SK-N-SH (cell line): Measurements from ENCODE around the gene CLEC10A. TPM values are rescaled to one million over a fixed set of nuclear protein-coding genes. Genes with fewer than 3 reads are reported as not detected.

Experiments
- CTCF ChIA-PET: fragments of 300-600, 350-600 bp; formaldehyde crosslinking; extraction: SDS; loops from one replicate; lab custom pipeline; 2021; lab: Yijun Ruan, JAX
- POLR2A ChIA-PET: fragments of 350-600 bp; sonication (Branson Sonifier 250); formaldehyde crosslinking; extraction: SDS; loops from one replicate; lab custom pipeline; 2020; ENCODE audit warnings: antibody characterized with exemption, inconsistent platforms; lab: Yijun Ruan, JAX
- DNase-seq: peaks from one replicate; pipeline ENCODE4 v3.0.0; 2012
- H2AFZ ChIP-seq: fragments of 200-600 bp; sonication (generic); 2 replicates; pipeline ENCODE4 v1.8.1; 2016; ENCODE audit warnings: antibody characterized with exemption, mild to moderate bottlenecking, low read depth
- H3F3A ChIP-seq: fragments of 200-600 bp; sonication (generic); replicated peaks from 2 replicates; pipeline ENCODE3; 2016; ENCODE audit warnings: antibody characterized with exemption, mild to moderate bottlenecking; ENCODE audit not compliant: insufficient read depth
- H3K27ac ChIP-seq, 2 experiments: fragments of 200-500 bp in 1 of 2; fragments of 200-600 bp in 1 of 2; sonication (Bioruptor generic) in 1 of 2; sonication (generic), shearing (Covaris generic) in 1 of 2; 2 replicates each; pipeline versions ENCODE4 v1.5.1 to v1.6.1; 2014 to 2016; ENCODE audit warnings: low read depth in 2 of 2, inconsistent platforms in 1 of 2, low read length in 1 of 2, mild to moderate bottlenecking in 1 of 2, mixed read lengths in 1 of 2
- H3K27me3 ChIP-seq: fragments of 200-600 bp; sonication (generic), shearing (Covaris generic); 2 replicates; pipeline ENCODE4 v1.6.1; 2016; ENCODE audit warnings: mixed run types; ENCODE audit not compliant: insufficient read depth
- H3K36me3 ChIP-seq, 2 experiments: fragments of 200-500 bp in 1 of 2; fragments of 200-600 bp in 1 of 2; sonication (Bioruptor generic) in 1 of 2; sonication (generic) in 1 of 2; replicated peaks in 1 of 2; 2 replicates each; pipeline versions ENCODE3 to v1.5.1; 2014 to 2016; ENCODE audit warnings: low read length in 1 of 2, mild to moderate bottlenecking in 1 of 2; ENCODE audit not compliant: insufficient read depth in 2 of 2, control insufficient read depth in 1 of 2
- H3K4me1 ChIP-seq, 2 experiments: fragments of 200-500 bp in 1 of 2; fragments of 200-600 bp in 1 of 2; sonication (Bioruptor generic) in 1 of 2; sonication (generic), shearing (Covaris generic) in 1 of 2; 2 replicates each; pipeline versions ENCODE4 v1.5.1 to v1.6.1; 2014 to 2016; ENCODE audit warnings: low read depth in 1 of 2, low read length in 1 of 2, mixed run types in 1 of 2; ENCODE audit not compliant: insufficient read depth in 2 of 2, control insufficient read depth in 1 of 2
- H3K4me2 ChIP-seq: fragments of 200-600 bp; sonication (generic), shearing (Covaris generic); 2 replicates; pipeline ENCODE4 v1.6.1; 2017; ENCODE audit warnings: mixed run types
- H3K4me3 ChIP-seq, 2 experiments: fragments of 200-500 bp in 1 of 2; fragments of 200-600 bp in 1 of 2; sonication (Bioruptor generic) in 1 of 2; sonication (generic), shearing (Covaris generic) in 1 of 2; 2 replicates each; pipeline versions ENCODE4 v1.5.1 to v1.8.1; 2014 to 2016; ENCODE audit warnings: low read depth in 2 of 2, inconsistent platforms in 1 of 2, low read length in 1 of 2, mild to moderate bottlenecking in 1 of 2, mixed read lengths in 1 of 2, moderate library complexity in 1 of 2
- H3K79me2 ChIP-seq: fragments of 200-600 bp; sonication (generic); 2 replicates; pipeline ENCODE4 v1.8.1; 2017; ENCODE audit warnings: mild to moderate bottlenecking; ENCODE audit not compliant: insufficient read depth
- H3K9ac ChIP-seq: fragments of 200-600 bp; sonication (generic); 2 replicates; pipeline ENCODE4 v1.6.1; 2017; ENCODE audit warnings: mixed run types
- H3K9me2 ChIP-seq: fragments of 200-600 bp; sonication (generic); 2 replicates; pipeline ENCODE4 v1.6.1; 2017; ENCODE audit warnings: mixed run types
- H3K9me3 ChIP-seq: fragments of 200-600 bp; sonication (generic); 2 replicates; pipeline ENCODE4 v1.6.1; 2017; ENCODE audit warnings: mixed run types, mild to moderate bottlenecking, moderate library complexity
- H4K20me1 ChIP-seq: fragments of 200-600 bp; sonication (generic); 2 replicates; pipeline ENCODE4 v1.6.1; 2017; ENCODE audit warnings: mild to moderate bottlenecking, mixed run types; ENCODE audit not compliant: insufficient read depth
- EP300 ChIP-seq, 2 experiments: IDR thresholded peaks; 2 replicates each; pipeline versions ENCODE4 v1.4.0 to v1.6.1; 2012; ENCODE audit warnings: borderline replicate concordance in 1 of 2, low read depth in 1 of 2, low read length in 1 of 2
- FOXJ3 ChIP-seq: sonication (generic); formaldehyde crosslinking; IDR thresholded peaks from 2 replicates; pipeline ENCODE4 v1.5.1; 2020; ENCODE audit warnings: mild to moderate bottlenecking, missing genetic modification reagents
- FOXM1 ChIP-seq: IDR thresholded peaks from 2 replicates; pipeline ENCODE4 v1.4.0; 2012; ENCODE audit warnings: low read depth, mild to moderate bottlenecking
- GABPA ChIP-seq: IDR thresholded peaks from 2 replicates; pipeline ENCODE4 v1.4.0; 2012; ENCODE audit warnings: low read depth, mild to moderate bottlenecking
- JUND ChIP-seq: IDR thresholded peaks from 2 replicates; pipeline ENCODE4 v1.4.0; 2012
- MXI1 ChIP-seq: IDR thresholded peaks from 2 replicates; pipeline ENCODE4 v1.6.1; 2012; ENCODE audit warnings: mild to moderate bottlenecking, low read depth, low read length, improper control_type of control experiment
- NFIC ChIP-seq: IDR thresholded peaks from 2 replicates; pipeline ENCODE4 v1.4.0; 2012; ENCODE audit warnings: borderline replicate concordance
- NRF1 ChIP-seq: IDR thresholded peaks from 2 replicates; pipeline ENCODE4 v1.6.1; 2012; ENCODE audit warnings: low read depth, mild to moderate bottlenecking, low read length
- RCOR1 ChIP-seq: fragments of 150-350 bp; IDR thresholded peaks from 2 replicates; pipeline ENCODE4 v1.6.1; 2017; ENCODE audit warnings: antibody characterized with exemption, low read length
- RFX5 ChIP-seq: IDR thresholded peaks from 2 replicates; pipeline ENCODE4 v1.6.1; 2012; ENCODE audit warnings: mild to moderate bottlenecking, improper control_type of control experiment, low read length
- TEAD4 ChIP-seq: IDR thresholded peaks from 2 replicates; pipeline ENCODE4 v1.4.0; 2012; ENCODE audit warnings: mild to moderate bottlenecking, borderline replicate concordance; ENCODE audit not compliant: insufficient read depth
- WGBS: methylation state at CpG from one replicate; pipeline ENCODE4 v1.1.6; 2017; ENCODE audit warnings: low lambda C conversion rate; 5-methylcytosine and 5-hydroxymethylcytosine counted together
- polyA plus RNA-seq, 3 experiments: library from polyadenylated mRNA; depleted of rRNA; stranded (reverse); fragments of >200 nt; gene quantifications; 2 replicates each; pipeline ENCODE4 v1.2.3, GENCODE V29; 2012
- TF ChIP-seq, protein P1 (sequence below): IDR thresholded peaks from 2 replicates; pipeline ENCODE4 v1.4.0; 2012; ENCODE audit warnings: low read depth, borderline replicate concordance
- TF ChIP-seq, protein P2 (sequence below): IDR thresholded peaks from 2 replicates; pipeline ENCODE4 v1.6.1; 2012; ENCODE audit warnings: mild to moderate bottlenecking, low read depth, low read length, moderate library complexity
- TF ChIP-seq, protein P3 (sequence below): fragments of 200-600 bp; sonication (generic); IDR thresholded peaks from 2 replicates; pipeline ENCODE4 v1.6.1; 2017; ENCODE audit warnings: antibody characterized with exemption, mild to moderate bottlenecking, moderate library complexity
- TF ChIP-seq, protein P4 (sequence below): IDR thresholded peaks from 2 replicates; pipeline ENCODE4; 2012

The CLEC10A gene
- polyA plus RNA-seq, 1 of the 3 experiments (the other 2 are of a cell fraction): not detected

DNA sequence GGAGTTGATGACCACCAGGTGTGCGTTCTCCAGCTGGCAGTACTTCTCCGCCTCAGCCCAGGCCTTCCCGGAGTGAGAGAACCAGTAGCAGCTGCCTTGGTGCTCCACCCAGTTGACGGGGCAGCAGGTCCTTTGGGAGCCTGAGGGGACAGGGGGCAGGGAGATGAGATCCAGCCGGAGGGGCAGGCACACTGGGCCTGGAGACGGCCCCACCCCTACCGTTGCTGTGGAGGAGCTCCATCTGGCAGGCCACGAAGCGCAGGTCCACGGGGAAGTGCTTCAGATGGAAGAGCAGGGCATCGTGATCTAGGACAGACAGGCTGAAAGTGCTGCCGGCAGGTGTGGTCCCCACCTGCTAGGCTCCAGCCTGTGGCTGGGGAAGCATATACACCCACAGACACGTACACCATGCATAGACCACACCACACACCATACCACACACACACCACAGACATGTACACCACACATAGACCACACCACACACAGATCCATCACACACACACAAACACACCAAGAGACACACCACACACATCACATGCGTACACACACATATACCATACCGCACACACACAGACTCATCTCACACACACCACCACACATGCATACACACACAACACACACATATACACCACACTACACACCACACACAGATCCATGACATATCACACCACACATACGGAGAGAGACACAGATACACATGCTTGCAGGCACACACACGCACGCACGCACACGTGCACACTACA is 27.1 kb upstream of the CLEC10A start:
- Histone ChIP-seq H2AFZ (no peak overlapping the region), H3K27ac (no peak overlapping the region)
- WGBS: 35% methylated on average over 13 of the region's 20 CpGs

More for the DNA sequence above, 27.1 kb upstream of the CLEC10A start:
- Histone ChIP-seq H3K4me1 (no peaks in the 10 kb centered on the region), H3K4me3 (no peak overlapping the region), H3K9me3 (no peaks in the 10 kb centered on the region), H3K27me3 (peaks cover 80% of the 10 kb centered on the region), H3K79me2 (no peaks in the 10 kb centered on the region), H3K4me2 (no peak overlapping the region), H3K36me3 (no peaks in the 10 kb centered on the region), H3F3A (no peaks in the 10 kb centered on the region), H4K20me1 (no peaks in the 10 kb centered on the region), H3K9ac (no peak overlapping the region), H3K9me2 (no peaks in the 10 kb centered on the region)
- no peak for TF ChIP-seq RCOR1
- no peak for TF ChIP-seq NFIC
- TF ChIP-seq, protein P1, sequence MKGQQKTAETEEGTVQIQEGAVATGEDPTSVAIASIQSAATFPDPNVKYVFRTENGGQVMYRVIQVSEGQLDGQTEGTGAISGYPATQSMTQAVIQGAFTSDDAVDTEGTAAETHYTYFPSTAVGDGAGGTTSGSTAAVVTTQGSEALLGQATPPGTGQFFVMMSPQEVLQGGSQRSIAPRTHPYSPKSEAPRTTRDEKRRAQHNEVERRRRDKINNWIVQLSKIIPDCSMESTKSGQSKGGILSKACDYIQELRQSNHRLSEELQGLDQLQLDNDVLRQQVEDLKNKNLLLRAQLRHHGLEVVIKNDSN: no peak
- TF ChIP-seq NRF1: no peak
- TF ChIP-seq JUND: no peak
- TF ChIP-seq FOXM1: no peak
- no peak for TF ChIP-seq RFX5
- TF ChIP-seq FOXJ3: no peak
- no peak for TF ChIP-seq TEAD4
- no peak for TF ChIP-seq EP300 (IDR thresholded peaks at IDR 0.05; ENCODE audit: borderline replicate concordance in 1 of 2, low read depth in 1 of 2, low read length in 1 of 2)
- TF ChIP-seq GABPA: no peak
- no peak for TF ChIP-seq MXI1
- TF ChIP-seq, protein P2, sequence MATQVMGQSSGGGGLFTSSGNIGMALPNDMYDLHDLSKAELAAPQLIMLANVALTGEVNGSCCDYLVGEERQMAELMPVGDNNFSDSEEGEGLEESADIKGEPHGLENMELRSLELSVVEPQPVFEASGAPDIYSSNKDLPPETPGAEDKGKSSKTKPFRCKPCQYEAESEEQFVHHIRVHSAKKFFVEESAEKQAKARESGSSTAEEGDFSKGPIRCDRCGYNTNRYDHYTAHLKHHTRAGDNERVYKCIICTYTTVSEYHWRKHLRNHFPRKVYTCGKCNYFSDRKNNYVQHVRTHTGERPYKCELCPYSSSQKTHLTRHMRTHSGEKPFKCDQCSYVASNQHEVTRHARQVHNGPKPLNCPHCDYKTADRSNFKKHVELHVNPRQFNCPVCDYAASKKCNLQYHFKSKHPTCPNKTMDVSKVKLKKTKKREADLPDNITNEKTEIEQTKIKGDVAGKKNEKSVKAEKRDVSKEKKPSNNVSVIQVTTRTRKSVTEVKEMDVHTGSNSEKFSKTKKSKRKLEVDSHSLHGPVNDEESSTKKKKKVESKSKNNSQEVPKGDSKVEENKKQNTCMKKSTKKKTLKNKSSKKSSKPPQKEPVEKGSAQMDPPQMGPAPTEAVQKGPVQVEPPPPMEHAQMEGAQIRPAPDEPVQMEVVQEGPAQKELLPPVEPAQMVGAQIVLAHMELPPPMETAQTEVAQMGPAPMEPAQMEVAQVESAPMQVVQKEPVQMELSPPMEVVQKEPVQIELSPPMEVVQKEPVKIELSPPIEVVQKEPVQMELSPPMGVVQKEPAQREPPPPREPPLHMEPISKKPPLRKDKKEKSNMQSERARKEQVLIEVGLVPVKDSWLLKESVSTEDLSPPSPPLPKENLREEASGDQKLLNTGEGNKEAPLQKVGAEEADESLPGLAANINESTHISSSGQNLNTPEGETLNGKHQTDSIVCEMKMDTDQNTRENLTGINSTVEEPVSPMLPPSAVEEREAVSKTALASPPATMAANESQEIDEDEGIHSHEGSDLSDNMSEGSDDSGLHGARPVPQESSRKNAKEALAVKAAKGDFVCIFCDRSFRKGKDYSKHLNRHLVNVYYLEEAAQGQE: no peak
- TF ChIP-seq, protein P3, sequence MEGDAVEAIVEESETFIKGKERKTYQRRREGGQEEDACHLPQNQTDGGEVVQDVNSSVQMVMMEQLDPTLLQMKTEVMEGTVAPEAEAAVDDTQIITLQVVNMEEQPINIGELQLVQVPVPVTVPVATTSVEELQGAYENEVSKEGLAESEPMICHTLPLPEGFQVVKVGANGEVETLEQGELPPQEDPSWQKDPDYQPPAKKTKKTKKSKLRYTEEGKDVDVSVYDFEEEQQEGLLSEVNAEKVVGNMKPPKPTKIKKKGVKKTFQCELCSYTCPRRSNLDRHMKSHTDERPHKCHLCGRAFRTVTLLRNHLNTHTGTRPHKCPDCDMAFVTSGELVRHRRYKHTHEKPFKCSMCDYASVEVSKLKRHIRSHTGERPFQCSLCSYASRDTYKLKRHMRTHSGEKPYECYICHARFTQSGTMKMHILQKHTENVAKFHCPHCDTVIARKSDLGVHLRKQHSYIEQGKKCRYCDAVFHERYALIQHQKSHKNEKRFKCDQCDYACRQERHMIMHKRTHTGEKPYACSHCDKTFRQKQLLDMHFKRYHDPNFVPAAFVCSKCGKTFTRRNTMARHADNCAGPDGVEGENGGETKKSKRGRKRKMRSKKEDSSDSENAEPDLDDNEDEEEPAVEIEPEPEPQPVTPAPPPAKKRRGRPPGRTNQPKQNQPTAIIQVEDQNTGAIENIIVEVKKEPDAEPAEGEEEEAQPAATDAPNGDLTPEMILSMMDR: no peak
- TF ChIP-seq, protein P4, sequence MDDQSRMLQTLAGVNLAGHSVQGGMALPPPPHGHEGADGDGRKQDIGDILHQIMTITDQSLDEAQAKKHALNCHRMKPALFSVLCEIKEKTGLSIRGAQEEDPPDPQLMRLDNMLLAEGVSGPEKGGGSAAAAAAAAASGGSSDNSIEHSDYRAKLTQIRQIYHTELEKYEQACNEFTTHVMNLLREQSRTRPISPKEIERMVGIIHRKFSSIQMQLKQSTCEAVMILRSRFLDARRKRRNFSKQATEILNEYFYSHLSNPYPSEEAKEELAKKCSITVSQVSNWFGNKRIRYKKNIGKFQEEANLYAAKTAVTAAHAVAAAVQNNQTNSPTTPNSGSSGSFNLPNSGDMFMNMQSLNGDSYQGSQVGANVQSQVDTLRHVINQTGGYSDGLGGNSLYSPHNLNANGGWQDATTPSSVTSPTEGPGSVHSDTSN: no peak
- POLR2A ChIA-PET: no interaction called here
- CTCF ChIA-PET: interaction anchor here (0.7 to 2.1 kb wide), 6 partner anchors 26 to 86 kb away, joined by 3 to 8 read pairs (median 3); no protein-coding TSS in a partner anchor
- DNase-seq: no peak
